ENCODE data around the gene HNRNPLL. TPM values are rescaled to one million over a fixed set of nuclear protein-coding genes. Genes with fewer than 3 reads are reported as not detected.
A peak's percentile ranks its signal among the peaks of the same experiment; 100 is the strongest.

HNRNPLL gene
- total RNA-seq, 1 experiment from 2014 or later = 43.2 TPM

- Histone ChIP-seq H3K4me3 (replicated peaks in 1 of 2; ENCODE audit: low read depth in 1 of 2, low read length in 2 of 2) (no peak overlapping the region), H3K9ac (ENCODE audit: low read length) (no peak overlapping the region), H3K79me2 (ENCODE audit: insufficient read depth, low read length) (no peaks in the 10 kb centered on the region), H3K9me2 (ENCODE audit: insufficient read depth) (no peaks in the 10 kb centered on the region), H3K4me1 (ENCODE audit: control insufficient read depth in 1 of 2, insufficient read depth in 2 of 2, low read length in 2 of 2) (peaks cover 7 to 16% of the 10 kb centered on the region in 2 experiments; a peak in 3 of 4 replicates), H3K27me3 (ENCODE audit: insufficient read depth, low read length) (no peaks in the 10 kb centered on the region), H4K20me1 (ENCODE audit: insufficient read depth) (no peaks in the 10 kb centered on the region), H3K36me3 (ENCODE audit: control insufficient read depth in 1 of 2, insufficient read depth in 2 of 2, low read length in 2 of 2) (no peaks in the 10 kb centered on the region), H2AFZ (ENCODE audit: low read depth, low read length, poor library complexity, severe bottlenecking) (no peak overlapping the region), H3K4me2 (ENCODE audit: low read length) (no peak overlapping the region), H3K27ac (ENCODE audit: low read depth, low read length) (no peak overlapping the region), H3K9me3 (ENCODE audit: control insufficient read depth in 1 of 2, insufficient read depth in 1 of 2, low read depth in 1 of 2, low read length in 2 of 2) (no peaks in the 10 kb centered on the region)
- RAD21 ChIA-PET (ENCODE audit: low non-redundant PET in 1 of 2, low total read pairs in 2 of 2, uncharacterized antibody in 2 of 2, unreplicated experiment in 2 of 2) = no interaction called here
- intact Hi-C loops (cut with micrococcal nuclease) = no loop called here
- TF ChIP-seq ATF3 (IDR thresholded peaks at IDR 0.05) = no peak
- TF ChIP-seq CTCF (IDR thresholded peaks at IDR 0.05 in 2 of 3, conservative IDR thresholded peaks at IDR 0.05 in 1 of 3; ENCODE audit: borderline replicate concordance in 1 of 3, insufficient read depth in 1 of 3, low read depth in 2 of 3, low read length in 2 of 3) = peak; percentile 9 to 48 (median 45); a peak in 4 of 6 replicates
- no peak for TF ChIP-seq ZBTB33 (IDR thresholded peaks at IDR 0.05; ENCODE audit: extremely low read depth, insufficient replicate concordance, low read length)
- peak; percentile 55 for TF ChIP-seq MAX (IDR thresholded peaks at IDR 0.05)
- no peak for TF ChIP-seq POLR2AphosphoS5 (IDR thresholded peaks at IDR 0.05; ENCODE audit: low read depth, low read length)
- TF ChIP-seq ZFX (IDR thresholded peaks at IDR 0.05) = no peak
- TF ChIP-seq EGR1 (IDR thresholded peaks at IDR 0.05; ENCODE audit: low read depth) = no peak
- peak; percentile 43 for TF ChIP-seq RAD21 (IDR thresholded peaks at IDR 0.05; ENCODE audit: low read depth)
- no peak for TF ChIP-seq SP1 (IDR thresholded peaks at IDR 0.05; ENCODE audit: low read depth)
- TF ChIP-seq SIN3A (IDR thresholded peaks at IDR 0.05; ENCODE audit: low read depth) = no peak
- TF ChIP-seq POLR2A (IDR thresholded peaks at IDR 0.05; ENCODE audit: borderline replicate concordance, extremely low read depth, insufficient read depth, insufficient read length) = no peak
- no peak for TF ChIP-seq YY1 (IDR thresholded peaks at IDR 0.05; ENCODE audit: extremely low read depth, insufficient replicate concordance, low read depth, low read length)
- TF ChIP-seq CEBPB (IDR thresholded peaks at IDR 0.05; ENCODE audit: low read depth) = no peak
- no peak for TF ChIP-seq FOSL1 (IDR thresholded peaks at IDR 0.05; ENCODE audit: low read depth)
- TF ChIP-seq ZNF274 (IDR thresholded peaks at IDR 0.05; ENCODE audit: low read depth, low read length) = no peak
- CTCF ChIA-PET = interaction anchor here (1.3 to 1.7 kb wide), 2 partner anchors 9 to 208 kb away, joined by 3 to 4 read pairs; no protein-coding TSS in a partner anchor
- BruUV-seq (replicated peaks) = no TSS peak
- POLR2A ChIA-PET = interaction anchor here (1.5 kb wide), 1 partner anchor 228 kb away, joined by 5 read pairs; the partner anchor contains the start of gene SRSF7
- DNase-seq (ENCODE audit: low read depth, low spot score) = no peak
- peak; percentile 70 for ATAC-seq
These were observed 78.8 kb downstream of the HNRNPLL start for GRCh38 chr2:38523728-38524437.
